GM21447 (cell line): Measurements from ENCODE around the gene CYBB.
"Not testable (repeated sequence)": the region's sequence is repeated elsewhere in the genome, so short reads cannot be mapped to it uniquely, and the experiment has no call there.

Experiments used
- ATAC-seq: cut with Tn5 transposase; IDR thresholded peaks from one replicate; pipeline ENCODE4 v1.9.1; 2021; ENCODE audit not compliant: unreplicated experiment

The CYBB gene

GRCh38 chrX:37779857-37780256 lies at the start of gene CYBB:
CYBB (plus strand) TSS chrX:37780059; CDS start chrX:37780078, 19 bp downstream.
- no peak for ATAC-seq

GRCh38 chrX:37745354-37745753 lies 34.5 kb upstream of the CYBB start:
- peak; percentile 50 for ATAC-seq

- peak; percentile 46 for ATAC-seq
Measured at GRCh38 chrX:37745835-37746217, 34.0 kb upstream of the CYBB start.

DNA sequence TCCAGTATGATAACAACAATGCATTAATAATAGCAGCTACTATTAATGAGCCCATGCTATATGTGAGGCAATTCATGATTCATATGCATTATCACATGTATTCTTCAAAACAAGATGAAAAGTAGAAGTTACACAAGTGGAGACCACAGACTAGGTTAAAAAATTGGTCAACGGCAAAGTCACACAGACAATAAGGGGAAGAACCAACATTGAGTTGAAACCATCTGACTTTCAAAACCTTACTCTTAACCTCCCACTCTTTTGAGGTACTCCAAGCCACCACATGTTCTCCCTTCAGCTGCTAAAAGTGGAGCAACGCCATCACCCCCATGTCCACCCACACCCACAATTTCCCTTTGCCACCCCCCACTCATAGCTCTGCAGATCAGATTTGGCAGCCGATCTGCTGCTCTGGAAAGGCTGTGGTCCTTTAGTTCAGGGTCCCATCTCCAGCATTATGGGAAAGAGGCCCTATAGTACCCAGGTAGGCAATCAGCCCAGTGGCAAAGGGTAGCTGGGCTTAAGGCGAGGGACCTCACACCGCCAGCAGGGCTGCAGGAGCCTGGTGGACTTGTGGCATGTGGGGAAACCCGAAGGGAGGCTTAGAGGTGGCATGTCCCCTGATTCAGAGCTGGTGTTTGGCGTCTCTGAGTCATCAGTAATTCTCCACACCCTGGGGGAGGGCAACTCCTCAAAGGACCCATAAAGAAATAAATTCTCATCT lies 33.5 kb upstream of the CYBB start:
- ATAC-seq: peak; percentile 88

DNA sequence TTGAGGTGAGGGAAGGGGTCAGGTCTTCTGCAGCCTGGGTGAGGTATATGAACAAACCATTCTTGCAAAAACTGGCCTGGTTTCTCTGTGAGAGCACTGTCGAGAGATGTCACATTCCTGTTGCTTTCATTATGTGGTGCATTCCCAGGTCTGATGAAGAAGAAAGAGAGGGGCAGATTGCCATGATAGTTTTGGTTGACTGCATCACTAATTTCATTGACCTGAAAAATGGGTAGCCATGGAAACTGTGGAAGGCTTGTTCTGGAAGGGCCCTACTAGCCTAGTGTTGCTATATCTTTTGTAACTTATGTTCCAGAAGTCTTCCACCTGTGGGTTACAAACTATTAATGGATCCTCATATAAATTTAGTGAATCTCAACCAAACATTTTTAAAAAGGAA lies 32.9 kb upstream of the CYBB start:
- ATAC-seq: no peak

- ATAC-seq: no peak
Measured at GRCh38 chrX:37752281-37752680, 27.6 kb upstream of the CYBB start.

DNA sequence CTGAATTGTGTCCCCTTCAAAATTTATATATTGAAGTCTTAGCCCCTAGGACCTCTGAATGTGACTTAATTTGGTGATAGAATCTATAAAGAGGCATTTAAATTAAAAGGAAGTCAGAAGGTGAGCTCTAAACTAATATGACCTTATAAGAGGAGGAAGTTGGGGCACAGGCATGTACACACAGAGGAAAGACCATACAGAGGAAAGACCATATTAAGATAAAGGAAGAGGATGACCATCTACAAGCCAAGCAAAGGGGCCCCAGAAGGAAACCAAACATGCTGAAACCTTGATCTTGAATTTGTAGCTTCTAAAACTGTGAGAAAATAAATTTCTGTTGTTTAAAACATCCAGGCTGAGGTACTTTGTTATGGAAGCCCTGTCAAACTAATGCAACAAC lies 26.9 kb upstream of the CYBB start:
- no peak for ATAC-seq

GRCh38 chrX:37753384-37753783 lies 26.5 kb upstream of the CYBB start:
- ATAC-seq: no peak

DNA sequence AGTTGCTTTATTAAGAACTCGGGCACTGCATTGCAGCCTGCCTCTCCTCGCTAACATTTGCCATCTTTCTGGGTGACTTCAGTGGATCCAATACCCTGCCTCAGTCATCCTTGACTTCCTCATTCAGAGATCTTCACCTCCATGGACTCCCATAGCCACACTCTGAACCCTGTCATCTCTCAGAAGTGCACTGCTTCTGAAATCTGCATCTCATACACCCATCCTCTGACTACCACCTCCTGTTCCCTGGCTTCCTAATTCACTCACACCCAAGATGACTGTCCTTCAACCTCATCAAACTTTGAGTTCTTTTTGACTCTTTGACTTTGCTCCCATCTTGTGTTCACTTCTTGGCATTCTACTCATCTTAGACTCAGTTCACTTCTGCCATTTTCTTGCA lies 25.3 kb upstream of the CYBB start:
- peak; percentile 20 for ATAC-seq

GRCh38 chrX:37755025-37755424 lies 24.8 kb upstream of the CYBB start:
- ATAC-seq: peak; percentile 94

DNA sequence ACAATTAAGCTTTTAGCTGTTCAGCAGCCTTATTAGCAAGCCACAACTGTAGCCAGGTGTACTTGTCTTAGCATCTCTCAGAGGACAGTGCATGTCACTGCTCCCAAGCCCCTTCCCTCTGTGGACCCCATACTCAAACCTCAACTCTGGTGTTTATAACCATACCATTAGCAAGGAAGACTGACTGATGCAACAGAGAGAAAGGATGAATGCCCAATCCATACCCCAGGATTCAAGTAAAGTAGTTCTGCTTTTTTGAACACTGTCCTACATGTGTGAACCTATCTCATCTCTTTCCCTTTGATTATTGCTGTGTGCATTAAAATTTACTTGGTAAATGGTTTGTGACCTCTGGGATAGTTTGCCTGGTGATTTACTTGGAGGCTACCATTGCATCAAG lies 22.8 kb upstream of the CYBB start:
- no peak for ATAC-seq

- no peak for ATAC-seq
Measured at GRCh38 chrX:37759351-37759750, 20.5 kb upstream of the CYBB start.

DNA sequence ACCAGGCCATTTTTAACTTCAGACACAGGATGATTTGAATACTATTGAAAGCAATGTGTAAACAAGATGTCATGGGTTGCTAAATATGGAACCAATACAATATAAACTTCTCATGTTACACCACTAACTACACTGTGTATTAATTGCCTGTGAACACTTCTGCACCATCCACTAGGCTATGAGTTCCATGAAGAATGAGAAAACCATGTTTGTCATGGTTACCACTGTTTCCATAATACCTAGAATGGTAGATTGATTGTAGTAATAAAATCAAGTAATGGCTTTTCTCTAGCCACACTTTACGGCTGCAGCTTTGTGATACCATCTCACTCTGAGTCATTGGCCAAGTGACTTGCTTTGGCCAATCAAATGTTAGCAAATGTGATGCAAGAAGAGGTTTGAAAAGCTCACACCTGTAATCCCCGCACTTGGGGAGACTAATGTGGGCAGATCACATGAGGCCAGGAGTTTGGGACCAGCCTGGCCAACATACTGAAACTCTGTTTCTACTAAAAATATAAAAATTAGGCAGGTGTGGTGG lies 19.9 kb upstream of the CYBB start:
- ATAC-seq: no peak

DNA sequence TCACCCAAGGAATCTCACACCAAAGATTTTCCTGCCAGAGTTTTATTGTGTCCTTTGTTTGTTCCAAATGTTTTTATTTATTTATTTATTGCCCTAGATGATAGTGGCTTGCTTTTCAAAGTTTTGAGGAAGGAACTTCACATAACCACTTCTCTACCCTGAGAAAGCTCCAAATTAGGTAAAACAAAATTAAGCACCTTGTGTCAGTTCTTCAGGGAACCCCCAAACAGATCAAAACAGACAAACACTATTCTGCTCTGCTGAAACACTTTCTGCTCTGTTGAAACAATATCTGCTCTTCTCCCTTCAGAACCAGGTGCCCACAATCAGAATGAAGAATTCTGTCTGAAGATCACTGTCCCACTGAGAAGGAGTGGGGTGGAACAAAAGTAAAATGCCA lies 16.5 kb upstream of the CYBB start:
- ATAC-seq: no peak

DNA sequence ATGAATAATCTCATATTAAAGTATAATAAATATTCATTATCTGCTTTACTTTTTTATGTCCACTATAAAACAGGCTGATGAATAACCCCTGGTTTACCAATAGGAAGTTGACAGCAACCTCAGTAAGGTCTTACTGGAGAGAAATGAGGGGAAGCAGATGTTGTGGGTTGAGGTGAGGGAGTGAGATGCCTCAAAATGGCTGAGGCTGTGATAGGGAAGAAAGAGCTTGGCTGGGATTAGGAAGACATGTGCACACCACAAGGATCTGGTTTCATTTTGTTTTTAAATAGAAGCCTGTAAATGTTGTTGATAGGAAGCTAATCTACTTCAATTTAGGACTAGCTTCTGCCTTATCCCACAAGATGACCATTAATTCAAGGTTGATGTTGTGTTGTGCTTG lies 14.4 kb upstream of the CYBB start:
- ATAC-seq: no peak

DNA sequence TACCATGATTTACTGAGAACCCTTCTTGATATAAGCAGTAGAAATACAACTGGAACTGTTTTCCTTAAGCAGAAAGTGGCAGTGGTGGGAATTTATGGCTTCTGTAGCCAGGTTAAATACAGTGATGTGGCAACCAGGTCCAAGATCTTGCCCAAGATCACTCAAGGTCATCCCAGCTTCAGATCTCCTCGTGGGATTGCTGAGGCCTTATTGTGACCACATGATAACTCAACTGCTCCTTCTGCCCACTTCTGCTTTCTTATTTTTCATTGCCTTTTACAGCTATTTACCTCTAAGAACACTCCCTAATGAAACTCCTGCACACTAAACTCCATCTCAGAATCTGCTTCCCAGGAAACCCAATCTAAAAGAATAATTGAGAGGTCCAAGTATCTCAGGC lies 12.4 kb upstream of the CYBB start:
- ATAC-seq: no peak

DNA sequence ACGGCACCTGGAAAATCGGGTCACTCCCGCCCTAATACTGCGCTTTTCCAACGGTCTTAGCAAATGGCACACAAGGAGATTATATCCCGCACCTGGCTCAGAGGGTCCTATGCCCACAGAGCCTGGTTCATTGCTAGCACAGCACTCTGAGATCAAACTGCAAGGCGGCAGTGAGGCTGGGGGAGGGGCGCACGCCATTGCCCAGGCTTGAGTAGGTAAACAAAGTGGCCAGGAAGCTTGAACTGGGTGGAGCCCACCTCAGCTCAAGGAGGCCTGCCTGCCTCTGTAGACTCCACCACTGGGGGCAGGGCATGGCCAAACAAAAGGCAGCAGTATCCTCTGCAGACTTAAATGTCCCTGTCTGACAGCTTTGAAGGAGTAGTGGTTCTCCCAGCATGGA lies 11.0 kb upstream of the CYBB start:
- ATAC-seq: not testable (repeated sequence)

DNA sequence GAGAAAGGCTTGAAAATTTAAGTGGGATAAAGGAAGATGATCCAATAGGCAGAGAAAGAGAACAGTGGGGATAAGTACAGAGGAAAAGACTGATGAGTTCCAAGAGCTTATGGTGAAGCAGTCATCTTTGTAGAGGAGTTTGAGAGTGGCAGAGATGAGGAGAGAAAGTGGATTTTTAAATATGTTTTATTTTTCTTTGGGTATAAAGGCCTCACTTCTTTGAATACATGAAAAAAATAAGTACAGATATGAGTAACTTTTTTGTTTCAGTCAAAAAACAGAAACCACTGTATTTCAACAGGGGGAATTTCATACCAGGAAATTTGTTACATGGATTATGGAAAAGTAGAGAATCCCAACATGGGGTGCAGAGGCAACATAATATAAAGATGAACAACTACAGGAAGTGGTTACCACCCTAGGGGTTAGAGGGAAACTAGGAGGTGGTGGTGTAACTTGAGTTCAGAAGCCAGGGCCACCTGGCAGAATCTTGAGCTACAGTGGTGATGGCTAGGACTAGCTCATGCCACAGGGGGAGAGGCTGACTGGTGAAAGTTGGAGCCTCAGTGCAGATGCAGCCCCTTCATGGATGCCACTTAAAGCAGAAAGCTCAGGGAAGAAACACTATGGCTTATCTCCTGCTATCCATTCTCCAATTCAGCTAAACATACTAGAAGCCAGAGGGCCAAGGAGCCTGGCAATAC lies 3.4 kb upstream of the CYBB start:
- ATAC-seq: peak; percentile 80

- peak; percentile 26 for ATAC-seq
Measured at GRCh38 chrX:37776987-37777325, 2.9 kb upstream of the CYBB start.

DNA sequence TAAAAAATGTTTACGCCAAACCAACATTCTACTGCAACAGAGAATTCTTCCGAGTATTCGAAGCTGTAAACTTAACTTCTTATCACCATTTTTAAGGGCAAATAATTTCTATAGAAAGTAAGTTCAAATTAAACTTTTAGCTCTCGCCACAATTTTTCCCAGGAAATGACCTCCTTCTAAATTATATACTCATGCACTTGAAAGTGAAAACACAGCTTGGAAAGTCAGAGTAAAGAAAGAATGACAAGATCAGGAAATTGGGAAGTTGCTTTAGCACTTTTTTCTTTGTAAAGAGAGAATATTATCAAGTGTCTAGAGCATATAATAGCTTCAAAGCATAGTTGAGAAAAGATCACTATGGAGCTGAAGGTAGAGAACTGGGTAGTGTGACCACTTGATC lies 1.2 kb downstream of the CYBB start:
- no peak for ATAC-seq

- no peak for ATAC-seq
Measured at GRCh38 chrX:37781814-37782213, 2.0 kb downstream of the CYBB start.

- no peak for ATAC-seq
Measured at GRCh38 chrX:37782359-37782758, 2.5 kb downstream of the CYBB start.

DNA sequence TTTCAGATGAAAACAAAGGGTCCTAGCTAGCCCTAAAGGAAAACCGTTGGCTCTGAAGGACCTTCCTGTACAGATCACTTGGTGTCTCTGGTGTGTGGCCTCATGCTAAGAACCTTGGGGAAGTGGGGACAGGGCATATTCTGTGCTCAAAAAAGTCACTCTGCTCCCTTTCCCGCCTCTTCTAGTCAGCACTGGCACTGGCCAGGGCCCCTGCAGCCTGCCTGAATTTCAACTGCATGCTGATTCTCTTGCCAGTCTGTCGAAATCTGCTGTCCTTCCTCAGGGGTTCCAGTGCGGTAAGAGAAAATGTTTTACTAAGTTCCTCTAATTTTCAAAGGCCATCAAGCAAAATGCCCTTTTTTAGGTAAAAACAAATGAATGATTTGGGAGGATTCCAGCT lies 3.4 kb downstream of the CYBB start:
- no peak for ATAC-seq
